ENCODE measurements around the gene KDM5C.

DNA sequence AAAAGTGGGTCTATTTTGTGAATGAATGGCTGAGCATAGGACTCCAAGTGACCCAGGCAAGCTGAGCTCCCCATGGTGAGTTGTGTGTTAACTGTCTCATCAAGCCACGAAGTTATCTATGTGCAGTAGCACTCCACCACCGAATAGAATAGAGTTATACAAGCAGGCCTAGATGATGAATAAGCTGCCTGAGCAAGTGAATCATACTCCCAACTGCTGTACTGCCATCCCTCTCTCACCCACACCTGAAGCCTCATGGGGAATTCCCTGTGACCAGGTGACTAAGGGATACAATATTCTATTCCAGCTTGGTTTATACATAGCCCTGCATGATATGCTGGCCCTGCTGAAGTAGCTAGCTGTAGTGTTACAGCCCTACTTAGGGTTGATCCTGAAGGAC is 38.7 kb downstream of the KDM5C start:
- TF ChIP-seq CTCF (IDR thresholded peaks at IDR 0.05 in 8 of 11, conservative IDR thresholded peaks at IDR 0.05 in 3 of 11) = no peak
- no peak for TF ChIP-seq POLR2A (IDR thresholded peaks at IDR 0.05)
- no peak for TF ChIP-seq POLR2AphosphoS5 (IDR thresholded peaks at IDR 0.05)

Measured in spleen (tissue), 7 donors.